DND-41 (cell line): ENCODE data around the gene PRKAR1B.

Experiments
- CTCF ChIP-seq: IDR thresholded peaks from 2 replicates; pipeline ENCODE4 v1.5.1; 2012; ENCODE audit warnings: borderline replicate concordance, low read length, moderate library complexity, mild to moderate bottlenecking; ENCODE audit not compliant: poor library complexity, severe bottlenecking; ENCODE audit errors: extremely low read depth
- EZH2 ChIP-seq: IDR thresholded peaks from 3 replicates; pipeline ENCODE4 v1.6.1; 2012; ENCODE audit warnings: borderline replicate concordance, low read depth, mild to moderate bottlenecking, moderate library complexity, low read length, inconsistent platforms; ENCODE audit not compliant: severe bottlenecking

- TF ChIP-seq CTCF, result no peak
- no peak for TF ChIP-seq EZH2
Observed at GRCh38 chr7:728602-729001, 1.5 kb upstream of the PRKAR1B start.
